HG02763 (cell line): ENCODE data around the gene OSBPL5.

Source experiments
- ATAC-seq: cut with Tn5 transposase; IDR thresholded peaks from one replicate; pipeline ENCODE4 v1.9.1; 2021; ENCODE audit warnings: mild to moderate bottlenecking, moderate library complexity; ENCODE audit not compliant: unreplicated experiment

Gene OSBPL5

GRCh38 chr11:3198815-3199214, 33.7 kb upstream of the OSBPL5 start:
- no peak for ATAC-seq

- ATAC-seq = no peak
Measured at GRCh38 chr11:3197878-3198528, 32.9 kb upstream of the OSBPL5 start.

GRCh38 chr11:3197044-3197695, 32.1 kb upstream of the OSBPL5 start:
- ATAC-seq = no peak

GRCh38 chr11:3196161-3197043, 31.3 kb upstream of the OSBPL5 start:
- ATAC-seq = no peak

GRCh38 chr11:3195251-3196160, 30.4 kb upstream of the OSBPL5 start:
- ATAC-seq = no peak

- ATAC-seq = no peak
Measured at GRCh38 chr11:3194016-3194816, 29.1 kb upstream of the OSBPL5 start.

- no peak for ATAC-seq
Measured at GRCh38 chr11:3193373-3194015, 28.4 kb upstream of the OSBPL5 start.

- no peak for ATAC-seq
Measured at GRCh38 chr11:3192511-3193372, 27.6 kb upstream of the OSBPL5 start.

GRCh38 chr11:3191586-3192324, 26.6 kb upstream of the OSBPL5 start:
- no peak for ATAC-seq

- ATAC-seq = no peak
Measured at GRCh38 chr11:3190600-3190999, 25.5 kb upstream of the OSBPL5 start.

GRCh38 chr11:3189886-3190583, 24.9 kb upstream of the OSBPL5 start:
- ATAC-seq = no peak

GRCh38 chr11:3189196-3189843, 24.2 kb upstream of the OSBPL5 start:
- ATAC-seq = no peak

- ATAC-seq = no peak
Measured at GRCh38 chr11:3188496-3189195, 23.5 kb upstream of the OSBPL5 start.

- no peak for ATAC-seq
Measured at GRCh38 chr11:3186166-3186953, 21.2 kb upstream of the OSBPL5 start.

- no peak for ATAC-seq
Measured at GRCh38 chr11:3184732-3185347, 19.7 kb upstream of the OSBPL5 start.
